Measurements from ENCODE around the gene CFAP77. TPM values are rescaled to one million over a fixed set of nuclear protein-coding genes. Genes with fewer than 3 reads are reported as not detected.

CFAP77 gene
- total RNA-seq, 1 donor from 2014 or later, result 1.8 TPM

- no peak overlapping the region for H2AFZ ChIP-seq (replicated peaks)
- no peak for DNase-seq (ENCODE audit: low spot score)
- Mint-ChIP-seq H3K27ac (no peak overlapping the region), H3K4me3 (no peak overlapping the region), H3K4me1 (peaks cover 36% of the 10 kb centered on the region), H3K9me3 (no peaks in the 10 kb centered on the region), H3K27me3 (ENCODE audit: insufficient read depth, low read depth) (peaks cover 6% of the 10 kb centered on the region), H3K36me3 (peaks cover 1% of the 10 kb centered on the region)
- TF ChIP-seq CTCF (IDR thresholded peaks at IDR 0.05) (no peak), EZH2phosphoT487 (IDR thresholded peaks at IDR 0.05) (no peak), EZH2 (IDR thresholded peaks at IDR 0.05) (no peak)
- H3K27me3 ChIP-seq, result no peaks in the 10 kb centered on the region
- no peaks in the 10 kb centered on the region for H4K20me1 ChIP-seq (ENCODE audit: low read depth)
- no peak overlapping the region for H3K9ac ChIP-seq
- no peaks in the 10 kb centered on the region for H3K79me2 ChIP-seq (ENCODE audit: low read depth)
- H3K4me3 ChIP-seq, result no peak overlapping the region
- H3K27ac ChIP-seq, result no peak overlapping the region
- H3K4me1 ChIP-seq, result peaks cover 41% of the 10 kb centered on the region
- H3F3A ChIP-seq (ENCODE audit: low read depth), result peaks cover 35% of the 10 kb centered on the region
- no peak overlapping the region for H3K4me2 ChIP-seq
- no peaks in the 10 kb centered on the region for H3K36me3 ChIP-seq
- H3K9me3 ChIP-seq (ENCODE audit: low read depth), result no peaks in the 10 kb centered on the region
Measured at GRCh38 chr9:132554755-132555154, 144.7 kb downstream of the CFAP77 start.

GRCh38 chr9:132555528-132555927, 145.5 kb downstream of the CFAP77 start:
- Mint-ChIP-seq H3K27me3 (ENCODE audit: insufficient read depth, low read depth) (peaks cover 6% of the 10 kb centered on the region), H3K27ac (no peak overlapping the region), H3K36me3 (peaks cover 1% of the 10 kb centered on the region), H3K4me3 (no peak overlapping the region), H3K9me3 (no peaks in the 10 kb centered on the region), H3K4me1 (peaks cover 39% of the 10 kb centered on the region)
- Histone ChIP-seq H3K4me1 (peaks cover 40% of the 10 kb centered on the region), H3F3A (ENCODE audit: low read depth) (peaks cover 35% of the 10 kb centered on the region), H2AFZ (replicated peaks) (no peak overlapping the region), H3K27ac (peak overlapping the region; percentile 73), H3K4me3 (peak overlapping the region; percentile 24), H3K79me2 (ENCODE audit: low read depth) (no peaks in the 10 kb centered on the region), H4K20me1 (ENCODE audit: low read depth) (no peaks in the 10 kb centered on the region), H3K9me3 (ENCODE audit: low read depth) (no peaks in the 10 kb centered on the region), H3K36me3 (no peaks in the 10 kb centered on the region), H3K9ac (no peak overlapping the region), H3K27me3 (no peaks in the 10 kb centered on the region), H3K4me2 (peak overlapping the region; percentile 73)
- DNase-seq (ENCODE audit: low spot score), result peak; percentile 66
- TF ChIP-seq CTCF (IDR thresholded peaks at IDR 0.05), result no peak
- no peak for TF ChIP-seq EZH2phosphoT487 (IDR thresholded peaks at IDR 0.05)
- TF ChIP-seq EZH2 (IDR thresholded peaks at IDR 0.05), result no peak

- H3K27me3 ChIP-seq, result no peaks in the 10 kb centered on the region
- H3K4me2 ChIP-seq, result peak overlapping the region; percentile 73
- peaks cover 1% of the 10 kb centered on the region for H3K36me3 Mint-ChIP-seq
- no peak overlapping the region for H3K9ac ChIP-seq
- peaks cover 9% of the 10 kb centered on the region for H3K27me3 Mint-ChIP-seq (ENCODE audit: insufficient read depth, low read depth)
- no peaks in the 10 kb centered on the region for H4K20me1 ChIP-seq (ENCODE audit: low read depth)
- no peaks in the 10 kb centered on the region for H3K9me3 ChIP-seq (ENCODE audit: low read depth)
- no peaks in the 10 kb centered on the region for H3K36me3 ChIP-seq
- TF ChIP-seq CTCF (IDR thresholded peaks at IDR 0.05), result no peak
- no peak for TF ChIP-seq EZH2phosphoT487 (IDR thresholded peaks at IDR 0.05)
- no peak for TF ChIP-seq EZH2 (IDR thresholded peaks at IDR 0.05)
- no peaks in the 10 kb centered on the region for H3K9me3 Mint-ChIP-seq
- no peaks in the 10 kb centered on the region for H3K79me2 ChIP-seq (ENCODE audit: low read depth)
- H3K4me3 Mint-ChIP-seq, result no peak overlapping the region
- peak overlapping the region; percentile 73 for H3K27ac ChIP-seq
- H3F3A ChIP-seq (ENCODE audit: low read depth), result peaks cover 38% of the 10 kb centered on the region
- H3K4me1 ChIP-seq, result peaks cover 47% of the 10 kb centered on the region
- H3K4me3 ChIP-seq, result peak overlapping the region; percentile 24
- peaks cover 44% of the 10 kb centered on the region for H3K4me1 Mint-ChIP-seq
- H3K27ac Mint-ChIP-seq, result no peak overlapping the region
- H2AFZ ChIP-seq (replicated peaks), result peak overlapping the region; percentile 45
- peak; percentile 72 for DNase-seq (ENCODE audit: low spot score)
Measured at GRCh38 chr9:132556235-132556634, 146.2 kb downstream of the CFAP77 start.

Data from neural progenitor cell (in vitro differentiated cells).